Nephron (organoid): ENCODE measurements around the gene MYO1D.

Experiments used
- H3K27ac Mint-ChIP-seq, 3 experiments: 2 replicates each; pipeline ENCODE4 v1.8.0; 2020; ENCODE audit warnings: mixed read lengths in 3 of 3, mild to moderate bottlenecking in 2 of 3, moderate library complexity in 1 of 3
- H3K27me3 Mint-ChIP-seq: 2 replicates; pipeline ENCODE4 v1.8.0; 2021; ENCODE audit warnings: low read depth, mild to moderate bottlenecking, moderate library complexity, mixed read lengths
- H3K36me3 Mint-ChIP-seq: 2 replicates; pipeline ENCODE4 v1.8.0; 2020; ENCODE audit warnings: low read depth, mixed read lengths
- H3K4me1 Mint-ChIP-seq: 2 replicates; pipeline ENCODE4 v1.8.0; 2020; ENCODE audit warnings: mixed read lengths
- H3K4me3 Mint-ChIP-seq, 3 experiments: 2 replicates each; pipeline ENCODE4 v1.8.0; 2020; ENCODE audit warnings: mild to moderate bottlenecking in 3 of 3, mixed read lengths in 3 of 3, moderate library complexity in 2 of 3
- H3K9me3 Mint-ChIP-seq: 2 replicates; pipeline ENCODE4 v1.8.0; 2020; ENCODE audit warnings: mixed read lengths
- CTCF ChIP-seq, 3 experiments: fragments of 200-600 bp; sonication (generic); IDR thresholded peaks; one replicate each; pipeline ENCODE4 v1.5.0; 2021; ENCODE audit warnings: antibody characterized with exemption in 3 of 3; ENCODE audit not compliant: unreplicated experiment in 3 of 3

Gene MYO1D

DNA sequence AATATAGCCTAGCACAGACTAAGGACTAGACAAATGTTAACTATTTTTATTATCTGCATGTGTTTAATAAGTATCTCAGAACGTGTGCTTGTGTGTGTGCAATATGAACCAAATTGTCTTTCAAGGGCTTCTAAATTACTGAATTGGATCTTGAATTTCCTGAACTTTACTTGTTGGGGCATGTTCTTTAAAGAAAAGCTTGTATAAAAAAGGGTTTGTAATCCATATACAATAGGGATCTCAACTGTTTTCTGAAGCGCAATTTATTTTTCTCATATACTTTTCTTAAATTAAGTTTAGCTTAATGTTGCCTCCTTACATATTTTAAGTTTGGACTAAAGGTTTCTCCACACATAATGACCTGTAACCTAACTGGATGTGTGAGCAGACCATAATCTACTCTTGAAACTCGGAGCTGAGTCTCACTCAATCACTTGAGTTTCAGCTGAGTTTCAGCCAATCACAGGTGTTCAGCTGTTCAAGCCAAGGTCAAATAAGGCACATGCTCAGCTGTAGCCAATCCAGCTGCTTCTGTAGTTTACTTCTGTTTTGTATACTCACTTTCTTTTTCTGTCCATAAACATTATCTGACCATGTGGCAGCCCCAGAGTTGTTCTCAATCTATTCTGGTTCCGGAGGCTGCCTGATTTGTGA is 317.8 kb downstream of the MYO1D start:
- no peaks in the 10 kb centered on the region for H3K36me3 Mint-ChIP-seq
- no peak overlapping the region for H3K4me3 Mint-ChIP-seq
- TF ChIP-seq CTCF (IDR thresholded peaks at IDR 0.05; ENCODE audit: unreplicated experiment in 3 of 3) = no peak

DNA sequence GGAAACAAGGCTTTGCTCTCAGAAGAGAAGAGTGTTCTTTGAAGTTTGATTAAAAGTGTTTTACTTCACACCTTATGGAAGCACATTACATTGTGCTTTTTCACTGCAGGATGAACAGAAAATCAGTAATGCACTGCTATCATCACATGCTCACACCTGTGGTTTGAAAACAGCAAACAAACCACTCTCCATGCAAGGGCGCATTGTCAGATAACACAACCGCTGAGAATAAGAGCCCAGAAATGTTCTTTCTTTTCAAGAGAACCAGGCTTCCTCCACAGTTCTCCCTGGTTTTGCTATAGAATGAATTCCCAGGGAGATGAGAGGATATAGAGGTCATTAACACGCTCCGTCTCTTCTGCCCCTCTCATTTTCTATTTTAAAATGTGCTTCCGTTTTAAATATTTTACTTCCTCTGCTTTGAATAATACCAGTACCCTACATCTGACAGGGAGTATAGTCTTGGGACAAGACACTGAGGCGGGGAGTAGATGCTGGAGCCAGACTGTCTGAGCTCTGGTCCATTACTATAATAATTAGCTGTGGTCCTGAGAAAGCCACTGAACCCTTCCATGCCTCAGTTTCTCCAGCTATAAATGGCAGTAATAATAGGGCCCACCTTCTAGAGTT is 318.5 kb downstream of the MYO1D start:
- TF ChIP-seq CTCF (IDR thresholded peaks at IDR 0.05; ENCODE audit: unreplicated experiment in 3 of 3) = no peak
- H3K27me3 Mint-ChIP-seq = no peaks in the 10 kb centered on the region
- peak overlapping the region; percentile 0 to 42 (median 6) for H3K27ac Mint-ChIP-seq
- no peaks in the 10 kb centered on the region for H3K9me3 Mint-ChIP-seq
- H3K4me3 Mint-ChIP-seq = no peak overlapping the region
- peaks cover 34% of the 10 kb centered on the region for H3K4me1 Mint-ChIP-seq
- no peaks in the 10 kb centered on the region for H3K36me3 Mint-ChIP-seq

More for the DNA sequence above, 317.8 kb downstream of the MYO1D start:
- H3K27me3 Mint-ChIP-seq = no peaks in the 10 kb centered on the region
- peak overlapping the region; percentile 0 to 42 (median 6) for H3K27ac Mint-ChIP-seq
- H3K9me3 Mint-ChIP-seq = no peaks in the 10 kb centered on the region
- peaks cover 29% of the 10 kb centered on the region for H3K4me1 Mint-ChIP-seq

GRCh38 chr17:32555611-32556310 is 321.2 kb downstream of the MYO1D start:
- Mint-ChIP-seq H3K4me3 (no peak overlapping the region), H3K27me3 (no peaks in the 10 kb centered on the region), H3K36me3 (no peaks in the 10 kb centered on the region), H3K4me1 (peaks cover 34% of the 10 kb centered on the region), H3K9me3 (no peaks in the 10 kb centered on the region), H3K27ac (peak overlapping the region in 1 of 3 experiments; percentile 3)
- TF ChIP-seq CTCF (IDR thresholded peaks at IDR 0.05; ENCODE audit: unreplicated experiment in 3 of 3) = no peak

DNA sequence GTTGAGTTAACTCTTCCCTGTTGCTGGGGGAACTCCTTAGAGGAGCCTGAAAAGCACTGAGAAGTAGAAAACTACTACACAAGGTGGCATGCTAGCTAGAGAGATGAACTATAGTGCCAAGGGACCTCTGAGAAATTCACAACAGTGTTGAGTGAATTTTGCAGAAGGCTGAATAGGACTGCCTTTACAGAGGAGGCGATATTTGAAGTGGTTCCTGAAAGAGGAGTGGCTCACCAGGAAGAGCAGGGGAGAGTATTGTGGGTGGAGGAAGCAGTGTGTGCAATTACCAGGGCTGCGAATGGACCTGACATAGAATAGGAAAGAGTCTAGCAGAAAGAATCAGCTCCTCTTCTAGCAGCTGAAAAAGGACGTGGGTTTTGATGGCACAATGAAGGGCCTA is 323.8 kb downstream of the MYO1D start:
- no peak overlapping the region for H3K27ac Mint-ChIP-seq
- no peak overlapping the region for H3K4me3 Mint-ChIP-seq

DNA sequence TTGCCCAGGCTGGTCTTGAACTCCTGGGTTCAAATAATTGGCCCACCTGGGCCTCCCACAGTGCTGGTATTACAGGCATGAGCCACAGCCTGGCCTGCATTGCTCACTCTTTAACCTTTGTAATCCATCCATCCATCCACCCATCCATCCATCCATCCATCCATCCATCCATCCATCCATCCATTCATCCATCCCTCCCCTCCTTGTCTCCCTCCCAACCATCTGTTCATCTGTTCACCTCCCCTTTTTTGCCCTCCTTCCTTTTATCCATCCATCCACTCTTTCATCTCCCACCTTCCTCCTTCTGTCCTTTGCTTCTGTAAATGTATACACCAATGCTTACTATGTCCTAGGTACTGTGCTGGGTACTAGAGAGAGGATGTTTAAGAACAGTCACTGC is 324.6 kb downstream of the MYO1D start:
- Mint-ChIP-seq H3K27ac (no peak overlapping the region), H3K4me1 (peaks cover 15% of the 10 kb centered on the region), H3K36me3 (no peaks in the 10 kb centered on the region), H3K9me3 (no peaks in the 10 kb centered on the region), H3K4me3 (no peak overlapping the region), H3K27me3 (no peaks in the 10 kb centered on the region)
- TF ChIP-seq CTCF (IDR thresholded peaks at IDR 0.05; ENCODE audit: unreplicated experiment in 3 of 3) = no peak

More for the DNA sequence above, 323.8 kb downstream of the MYO1D start:
- TF ChIP-seq CTCF (IDR thresholded peaks at IDR 0.05; ENCODE audit: unreplicated experiment in 3 of 3) = no peak
- H3K27me3 Mint-ChIP-seq = no peaks in the 10 kb centered on the region
- H3K9me3 Mint-ChIP-seq = no peaks in the 10 kb centered on the region
- no peaks in the 10 kb centered on the region for H3K36me3 Mint-ChIP-seq
- H3K4me1 Mint-ChIP-seq = peaks cover 18% of the 10 kb centered on the region
